Effector CD8-positive, alpha-beta T cell (primary cell): ENCODE measurements around the gene FBLN1.
"Not testable (repeated sequence)": the region's sequence is repeated elsewhere in the genome, so short reads cannot be mapped to it uniquely, and the experiment has no call there.

Experiments
- DNase-seq: peaks from one replicate; lab custom pipeline; 2025; lab: John Stamatoyannopoulos, UW
- total RNA-seq, 4 experiments: gene quantifications; one replicate each; lab custom pipeline; 2026; lab: John Stamatoyannopoulos, UW

FBLN1 gene, protein sequence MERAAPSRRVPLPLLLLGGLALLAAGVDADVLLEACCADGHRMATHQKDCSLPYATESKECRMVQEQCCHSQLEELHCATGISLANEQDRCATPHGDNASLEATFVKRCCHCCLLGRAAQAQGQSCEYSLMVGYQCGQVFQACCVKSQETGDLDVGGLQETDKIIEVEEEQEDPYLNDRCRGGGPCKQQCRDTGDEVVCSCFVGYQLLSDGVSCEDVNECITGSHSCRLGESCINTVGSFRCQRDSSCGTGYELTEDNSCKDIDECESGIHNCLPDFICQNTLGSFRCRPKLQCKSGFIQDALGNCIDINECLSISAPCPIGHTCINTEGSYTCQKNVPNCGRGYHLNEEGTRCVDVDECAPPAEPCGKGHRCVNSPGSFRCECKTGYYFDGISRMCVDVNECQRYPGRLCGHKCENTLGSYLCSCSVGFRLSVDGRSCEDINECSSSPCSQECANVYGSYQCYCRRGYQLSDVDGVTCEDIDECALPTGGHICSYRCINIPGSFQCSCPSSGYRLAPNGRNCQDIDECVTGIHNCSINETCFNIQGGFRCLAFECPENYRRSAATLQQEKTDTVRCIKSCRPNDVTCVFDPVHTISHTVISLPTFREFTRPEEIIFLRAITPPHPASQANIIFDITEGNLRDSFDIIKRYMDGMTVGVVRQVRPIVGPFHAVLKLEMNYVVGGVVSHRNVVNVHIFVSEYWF
- 0 to 2.7 (median 0.24) reads per million in 4 experiments for total RNA-seq

DNA sequence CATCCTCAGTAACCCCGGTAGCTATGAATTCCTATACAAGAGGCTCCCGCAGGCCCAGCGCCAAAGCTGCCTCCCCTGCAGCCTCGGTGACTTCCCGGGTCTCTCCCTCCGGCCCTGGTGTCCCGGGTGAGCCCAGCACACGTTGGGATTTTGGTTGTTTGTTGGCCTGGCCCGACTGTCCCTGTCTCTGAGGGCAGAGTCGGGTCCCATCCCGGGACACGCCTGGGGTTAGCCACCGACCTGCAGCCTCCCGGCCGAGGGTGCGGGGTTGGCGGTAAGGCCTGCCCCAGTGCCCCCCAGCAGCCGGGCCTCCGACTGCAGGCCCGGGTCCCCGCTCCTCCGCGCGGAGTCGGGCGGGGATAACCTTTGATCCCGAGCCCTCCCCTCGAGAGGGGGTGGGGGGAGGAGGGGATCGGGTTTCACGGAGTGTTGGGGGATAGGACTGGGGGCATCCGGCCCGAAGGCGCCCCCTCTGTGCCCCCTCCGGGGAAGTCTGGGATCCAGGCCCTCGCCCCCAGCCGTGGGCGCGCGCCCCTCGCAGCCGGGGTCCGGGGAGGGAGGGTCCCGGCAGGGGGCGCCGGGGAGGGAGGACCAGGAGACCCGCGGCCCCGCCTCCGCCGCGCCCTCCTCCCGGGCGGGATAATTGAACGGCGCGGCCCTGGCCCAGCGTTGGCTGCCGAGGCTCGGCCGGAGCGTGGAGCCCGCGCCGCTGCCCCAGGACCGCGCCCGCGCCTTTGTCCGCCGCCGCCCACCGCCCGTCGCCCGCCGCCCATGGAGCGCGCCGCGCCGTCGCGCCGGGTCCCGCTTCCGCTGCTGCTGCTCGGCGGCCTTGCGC lies at the start of gene FBLN1:
Gene FBLN1, plus strand, starts transcription at position 669 of the 835 bp plus-strand sequence. Its CDS starts 103 bp downstream, at position 772.
- no peak for DNase-seq

DNA sequence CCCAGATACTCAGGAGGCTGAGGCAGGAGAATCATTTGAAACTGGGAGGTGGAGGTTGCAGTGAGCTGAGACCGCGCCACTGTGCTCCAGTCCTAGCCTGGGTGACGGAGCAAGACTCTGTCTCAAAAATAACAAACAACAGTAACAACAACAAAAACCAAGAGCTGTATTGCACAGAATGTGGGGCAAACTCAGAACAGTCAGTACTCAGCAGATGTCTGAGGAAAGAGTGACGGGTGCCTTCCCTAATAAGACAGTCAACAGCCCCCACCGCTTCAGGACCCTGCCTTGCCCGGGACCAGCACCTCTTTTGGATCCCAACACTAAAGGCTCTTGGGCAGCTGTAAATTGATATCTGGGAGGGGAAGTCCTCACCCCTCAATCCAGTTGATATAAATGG lies 48.9 kb upstream of the FBLN1 start:
- no peak for DNase-seq

DNA sequence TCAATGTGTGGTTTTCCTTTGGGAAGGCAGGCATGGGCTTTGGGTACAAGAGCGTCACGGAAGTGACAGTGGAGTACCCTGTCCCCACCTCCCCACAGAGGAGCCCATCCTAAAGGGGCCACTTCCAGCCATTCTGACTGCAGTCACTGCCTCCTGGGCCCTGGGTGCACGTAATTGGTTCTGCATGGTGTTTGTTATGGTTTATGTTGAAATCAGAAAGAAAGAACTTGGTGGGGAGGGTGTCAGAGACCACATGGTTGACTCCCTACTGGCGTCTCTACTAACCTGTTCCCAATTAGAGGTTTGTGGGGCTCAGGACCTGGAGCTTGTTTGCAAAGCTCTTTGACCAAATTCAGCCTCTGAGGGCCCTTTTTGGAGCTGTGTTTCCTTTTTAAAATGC lies 48.4 kb upstream of the FBLN1 start:
- no peak for DNase-seq

DNA sequence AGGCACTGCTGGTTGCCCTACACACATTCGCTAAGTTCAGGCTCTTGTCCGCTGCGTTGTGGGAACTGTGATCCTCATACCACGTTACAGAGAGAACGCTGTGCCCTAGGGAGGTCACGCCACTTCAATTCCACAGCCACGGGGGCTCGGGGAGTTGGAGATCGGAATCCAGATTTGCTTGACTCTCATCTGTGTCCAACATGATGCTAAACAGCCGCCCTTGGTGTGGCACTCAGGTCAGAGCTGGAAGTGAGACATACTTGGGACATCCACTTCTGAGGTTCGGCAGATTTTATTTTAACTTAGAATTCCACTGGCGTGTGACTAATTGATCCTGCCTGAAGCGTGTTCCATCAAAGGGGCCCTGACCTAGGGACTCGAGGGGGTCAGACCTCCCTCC lies 47.5 kb upstream of the FBLN1 start:
- no peak for DNase-seq

DNA sequence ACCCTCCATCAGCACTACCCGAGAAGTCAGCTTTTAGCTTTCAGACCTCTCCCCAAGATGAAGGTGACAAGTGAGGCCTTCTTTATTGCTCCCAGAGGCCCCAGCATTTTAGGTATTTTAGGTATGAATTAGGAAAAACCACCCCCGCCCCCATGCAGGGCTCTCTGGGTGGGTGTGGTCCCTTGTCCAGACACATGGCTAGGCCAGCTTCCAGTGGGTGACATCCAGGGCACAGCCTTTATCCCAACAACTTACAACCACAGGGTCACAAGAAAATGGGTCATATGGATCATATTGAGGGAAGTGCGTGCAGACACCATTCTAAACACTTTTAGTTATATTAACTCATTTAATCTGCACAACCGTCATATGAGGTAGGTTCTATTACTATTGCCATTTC lies 47.1 kb upstream of the FBLN1 start:
- no peak for DNase-seq

DNA sequence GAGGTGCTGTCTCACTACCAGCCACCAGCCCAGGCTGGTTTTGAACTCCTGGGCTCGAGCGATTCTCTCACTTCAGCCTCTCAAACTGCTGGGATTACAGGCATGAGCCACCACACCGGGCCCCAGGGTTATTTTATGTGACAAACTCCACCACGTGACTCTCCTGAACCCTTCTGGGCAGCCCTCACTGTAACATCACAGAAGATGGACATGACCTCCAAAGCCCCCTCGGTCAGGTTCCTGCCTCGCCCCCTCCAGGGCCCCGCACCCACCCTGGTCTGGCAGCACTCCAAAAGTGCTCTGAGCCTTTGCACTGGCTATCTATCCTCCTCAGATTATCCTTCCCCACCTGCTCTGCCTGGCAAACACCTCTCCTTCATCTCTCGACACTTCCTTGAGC lies 45.9 kb upstream of the FBLN1 start:
- DNase-seq: no peak

DNA sequence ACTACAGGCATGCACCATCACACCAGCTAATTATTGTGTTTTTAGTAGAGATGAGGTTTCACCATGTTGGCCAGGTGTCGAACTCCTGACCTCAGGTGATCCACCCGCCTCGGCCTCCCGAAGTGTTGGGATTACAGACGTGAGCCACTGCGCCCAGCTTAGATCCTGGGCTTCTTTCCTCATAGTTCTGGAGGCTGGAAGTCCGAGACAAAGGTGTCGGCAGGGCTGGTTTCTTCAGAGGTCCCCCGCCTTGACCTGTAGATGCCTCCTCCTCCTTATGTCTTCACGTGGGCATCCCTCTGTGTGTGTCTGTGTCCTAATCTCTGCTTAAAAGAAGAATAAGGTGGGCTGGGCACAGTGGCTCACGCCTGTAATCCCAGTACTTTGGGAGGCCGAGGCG lies 44.2 kb upstream of the FBLN1 start:
- no peak for DNase-seq

DNA sequence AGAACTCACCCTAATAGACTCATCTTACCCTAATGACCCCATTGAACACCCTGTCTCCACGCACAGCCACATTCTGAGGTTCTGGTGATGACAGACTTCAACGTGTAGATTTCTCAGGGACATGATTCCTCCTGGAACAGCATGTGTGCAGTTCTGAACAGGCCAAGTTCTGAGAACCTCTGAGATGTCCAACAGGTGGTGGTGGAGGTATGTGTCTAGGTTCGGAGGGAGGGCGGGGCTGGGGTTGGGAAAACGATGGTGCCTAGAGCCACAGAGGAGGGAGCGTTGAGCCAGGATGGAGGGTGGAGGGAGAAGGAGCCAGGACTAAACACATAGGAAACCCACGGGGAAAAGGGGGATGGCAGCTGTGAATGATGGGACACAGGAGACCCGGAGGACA lies 43.4 kb upstream of the FBLN1 start:
- no peak for DNase-seq

DNA sequence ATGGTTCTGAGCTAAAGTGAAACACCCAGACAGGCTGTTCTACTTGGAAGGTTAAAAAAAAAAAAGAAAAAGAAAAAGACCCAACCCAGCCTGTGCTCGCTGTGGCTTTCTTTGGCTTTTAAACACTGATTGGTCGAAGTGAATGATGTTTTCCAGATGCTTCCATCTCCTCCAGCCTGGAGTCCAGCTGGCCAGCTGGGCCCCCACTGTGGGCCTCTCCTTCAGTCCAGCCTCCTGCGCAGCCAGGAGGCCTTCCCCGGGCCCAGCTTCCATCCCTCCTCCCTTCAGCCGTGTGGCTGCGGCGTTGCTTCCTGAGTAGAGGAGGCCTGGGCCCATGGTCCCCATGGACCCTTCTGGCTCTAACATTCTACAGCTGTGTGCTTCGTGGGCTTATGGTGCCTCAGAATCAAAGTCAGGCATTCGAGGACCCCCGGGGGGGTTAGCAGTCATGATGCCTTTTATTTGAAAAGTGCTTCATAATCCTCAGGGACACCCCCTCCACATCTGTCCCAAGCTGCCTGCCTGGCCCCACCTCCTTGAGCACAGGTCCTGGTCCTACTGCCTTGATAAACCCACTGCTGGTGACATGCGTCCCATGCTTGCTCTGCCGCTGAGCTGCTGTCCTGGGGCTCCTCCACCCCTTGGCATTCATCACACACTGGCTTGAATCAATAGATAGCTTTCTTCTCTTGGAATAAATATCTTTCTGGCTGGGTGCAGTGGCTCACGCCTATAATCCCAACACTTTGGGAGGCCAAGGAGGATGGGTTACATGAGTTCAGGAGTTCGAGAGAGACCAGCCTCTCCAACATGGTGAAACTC lies 42.2 kb upstream of the FBLN1 start:
- DNase-seq: no peak

DNA sequence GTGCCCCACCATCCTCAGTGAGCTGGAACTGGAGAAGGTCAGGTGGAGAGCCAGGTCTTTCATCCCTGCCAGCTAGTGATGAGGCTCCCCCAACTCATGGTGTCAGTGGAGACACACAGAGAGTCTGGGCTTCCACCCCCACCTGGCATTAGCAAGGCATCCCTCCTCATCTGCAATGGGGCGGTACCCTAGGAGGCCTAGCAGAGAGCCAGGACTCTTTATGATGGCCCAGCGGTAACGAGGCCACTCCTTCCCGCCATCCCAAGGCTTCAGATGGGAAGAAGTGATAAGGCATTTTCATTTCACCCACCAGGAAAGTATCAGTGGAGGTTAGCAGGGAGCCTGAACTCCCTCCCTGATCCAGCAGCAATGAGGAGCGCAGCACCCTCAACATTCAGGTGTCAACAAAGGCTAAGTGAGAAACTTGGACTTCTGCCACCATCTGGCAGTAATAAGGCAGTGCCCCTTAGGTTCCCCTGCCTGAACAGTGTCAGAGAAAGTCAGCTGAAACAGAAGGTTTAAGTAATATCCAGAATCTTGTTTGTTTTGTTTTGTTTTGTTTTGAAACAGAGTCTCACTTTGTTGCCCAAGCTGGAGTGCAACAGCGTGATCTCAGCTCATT lies 40.5 kb upstream of the FBLN1 start:
- no peak for DNase-seq

DNA sequence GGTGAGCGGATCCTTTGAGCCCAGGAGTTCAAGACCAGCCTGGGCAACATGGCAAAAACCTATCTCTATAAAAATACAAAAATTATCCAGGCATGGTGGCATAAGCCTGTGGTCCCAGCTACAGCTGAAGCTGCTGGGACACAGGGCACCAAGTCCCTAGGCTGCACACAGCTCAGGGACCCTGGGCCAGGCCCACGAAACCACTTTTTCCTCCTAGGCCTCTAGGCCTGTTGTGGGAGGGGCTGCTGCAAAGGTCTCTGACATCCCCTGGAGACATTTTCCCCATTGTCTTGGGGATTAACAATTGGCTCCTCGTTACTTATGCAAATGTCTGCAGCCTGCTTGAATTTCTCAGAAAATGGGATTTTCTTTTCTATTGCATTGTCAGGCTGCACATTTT lies 39.0 kb upstream of the FBLN1 start:
- DNase-seq: not testable (repeated sequence)

DNA sequence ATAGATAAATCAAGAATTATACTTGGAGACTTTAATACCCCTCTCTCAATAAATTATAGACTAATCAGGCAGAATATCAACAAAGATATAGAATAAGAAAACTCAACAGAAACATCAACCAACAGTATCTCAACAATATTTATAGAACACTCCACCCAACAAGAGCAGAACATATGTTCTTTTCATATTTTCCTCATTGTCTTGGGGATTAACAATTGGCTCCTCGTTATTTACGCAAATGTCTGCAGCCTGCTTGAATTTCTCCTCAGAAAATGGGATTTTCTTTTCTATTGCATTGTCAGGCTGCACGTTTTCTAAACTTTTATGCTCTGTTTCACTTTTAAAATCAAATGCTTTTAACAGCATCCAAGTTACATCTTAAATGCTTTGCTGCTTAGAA lies 37.0 kb upstream of the FBLN1 start:
- no peak for DNase-seq

DNA sequence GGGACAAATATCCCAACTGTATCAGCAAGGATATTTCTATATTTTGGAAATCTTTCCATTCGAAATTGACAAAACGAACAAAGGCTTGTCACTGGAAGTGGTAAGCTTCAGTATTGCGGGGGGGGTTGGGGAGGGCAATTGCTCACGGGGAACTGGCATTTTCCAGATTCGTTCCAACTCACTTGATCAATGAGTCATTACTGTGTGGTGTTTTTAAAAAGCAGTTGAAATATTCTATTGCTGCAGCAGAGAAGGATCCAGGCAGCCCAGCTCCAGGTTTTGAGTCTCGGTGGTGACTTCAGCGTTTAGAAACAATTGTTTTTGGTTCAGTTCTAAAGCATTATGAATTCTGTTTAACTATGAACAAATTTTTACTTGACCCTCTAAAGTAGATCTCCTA lies 33.8 kb upstream of the FBLN1 start:
- DNase-seq: no peak

DNA sequence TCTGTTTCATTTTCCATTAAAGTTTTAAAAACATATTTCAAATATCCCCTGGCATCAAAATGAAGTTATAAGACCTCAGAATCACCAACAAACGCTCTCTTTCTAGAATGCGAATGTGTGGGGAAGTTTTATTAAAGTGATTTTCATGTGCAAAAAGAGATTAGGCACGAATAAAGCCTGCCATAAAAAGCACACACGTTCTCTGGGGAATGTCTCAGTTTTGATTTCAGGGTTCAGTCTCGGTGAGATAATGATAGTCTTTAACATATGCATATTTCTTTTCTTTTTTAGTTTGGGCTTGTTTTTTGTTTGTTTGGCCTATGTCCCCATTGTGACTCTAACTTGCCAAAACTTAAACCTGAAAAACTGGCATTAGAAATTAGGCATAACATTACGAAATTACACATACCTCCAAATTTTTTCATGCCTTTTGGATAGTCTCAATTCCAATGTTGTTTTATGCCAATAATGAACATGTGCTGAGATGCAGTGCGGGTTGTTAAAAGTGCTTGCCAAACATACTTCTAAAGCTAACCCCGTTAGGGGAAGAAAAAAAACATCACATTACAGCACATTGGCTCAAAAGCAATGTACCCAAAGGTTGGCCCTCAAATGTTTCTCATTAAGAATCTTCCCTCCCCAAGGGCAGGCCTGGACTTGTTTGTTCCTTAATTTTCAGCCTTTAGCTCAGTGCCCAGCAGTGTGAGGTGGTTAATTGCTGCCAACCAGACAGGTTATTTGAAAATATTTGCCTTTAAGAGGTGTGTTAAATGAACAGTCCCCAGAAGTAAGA lies 33.2 kb upstream of the FBLN1 start:
- DNase-seq: no peak

DNA sequence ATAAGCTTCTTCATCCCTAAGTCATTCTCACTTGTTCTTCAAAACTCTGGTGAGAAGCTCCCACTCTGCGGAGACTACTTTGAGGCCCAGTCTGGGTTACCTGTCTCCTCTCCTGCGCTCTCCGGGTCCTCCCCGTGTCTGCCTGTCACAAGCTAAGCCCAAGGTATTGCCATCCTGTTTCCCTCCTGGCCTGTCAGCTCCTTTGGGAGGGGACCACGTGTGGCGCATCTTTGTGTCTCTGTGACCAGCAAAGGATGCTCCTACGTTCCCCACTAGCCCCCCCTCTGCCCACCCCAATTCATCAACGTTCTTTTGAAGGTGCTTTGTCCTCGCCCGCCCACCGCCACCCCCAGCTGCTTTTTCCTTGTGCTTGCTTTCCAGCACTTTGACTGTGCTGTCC lies 31.8 kb upstream of the FBLN1 start:
- no peak for DNase-seq

DNA sequence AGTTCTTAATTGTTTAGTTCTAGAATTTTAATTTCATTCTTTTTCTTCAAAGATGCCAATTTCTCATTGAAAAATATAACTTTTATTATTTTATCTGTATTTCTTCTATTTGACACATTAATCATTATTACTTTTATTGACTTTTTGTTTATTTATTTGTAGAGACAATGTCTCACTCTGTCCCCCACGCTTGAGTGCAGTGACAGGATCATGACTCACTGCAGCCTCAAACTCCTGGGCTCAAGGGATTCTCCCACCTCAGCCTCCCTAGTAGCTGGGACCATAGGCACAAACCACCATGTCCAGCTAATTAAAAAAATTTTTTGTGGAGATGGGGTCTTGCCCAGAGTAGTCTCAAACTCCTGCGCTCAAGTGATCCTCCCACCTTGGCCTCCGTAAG lies 30.3 kb upstream of the FBLN1 start:
- DNase-seq: no peak

DNA sequence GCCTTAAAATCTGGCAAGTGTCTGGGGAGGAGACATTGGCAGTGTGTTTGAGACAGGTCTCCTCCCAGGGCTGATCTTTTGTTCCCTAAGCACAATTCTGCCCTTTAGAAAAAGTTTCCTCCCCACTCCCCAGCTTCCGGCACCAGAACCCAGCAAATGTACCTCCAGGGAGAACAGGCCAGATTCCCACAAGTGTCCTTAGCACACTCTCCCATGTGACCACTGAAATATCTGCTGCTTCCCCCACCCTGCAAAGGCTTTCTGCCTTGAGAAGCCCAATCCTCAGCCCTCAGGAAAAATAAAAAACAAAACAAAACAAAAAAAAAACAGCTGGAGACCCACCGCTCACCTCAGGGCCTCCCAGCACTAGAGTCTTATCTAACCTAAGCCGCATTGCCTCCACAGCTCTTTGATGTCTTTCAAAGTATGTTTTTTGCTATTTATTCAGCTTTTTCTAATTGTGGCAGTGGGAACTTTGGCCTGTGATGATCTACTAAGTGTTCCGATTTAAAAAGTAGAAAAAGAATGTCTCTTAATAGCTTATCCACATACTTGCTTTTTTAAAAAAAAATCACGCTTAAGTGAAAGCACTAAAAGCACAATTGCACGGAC lies 29.0 kb upstream of the FBLN1 start:
- no peak for DNase-seq

DNA sequence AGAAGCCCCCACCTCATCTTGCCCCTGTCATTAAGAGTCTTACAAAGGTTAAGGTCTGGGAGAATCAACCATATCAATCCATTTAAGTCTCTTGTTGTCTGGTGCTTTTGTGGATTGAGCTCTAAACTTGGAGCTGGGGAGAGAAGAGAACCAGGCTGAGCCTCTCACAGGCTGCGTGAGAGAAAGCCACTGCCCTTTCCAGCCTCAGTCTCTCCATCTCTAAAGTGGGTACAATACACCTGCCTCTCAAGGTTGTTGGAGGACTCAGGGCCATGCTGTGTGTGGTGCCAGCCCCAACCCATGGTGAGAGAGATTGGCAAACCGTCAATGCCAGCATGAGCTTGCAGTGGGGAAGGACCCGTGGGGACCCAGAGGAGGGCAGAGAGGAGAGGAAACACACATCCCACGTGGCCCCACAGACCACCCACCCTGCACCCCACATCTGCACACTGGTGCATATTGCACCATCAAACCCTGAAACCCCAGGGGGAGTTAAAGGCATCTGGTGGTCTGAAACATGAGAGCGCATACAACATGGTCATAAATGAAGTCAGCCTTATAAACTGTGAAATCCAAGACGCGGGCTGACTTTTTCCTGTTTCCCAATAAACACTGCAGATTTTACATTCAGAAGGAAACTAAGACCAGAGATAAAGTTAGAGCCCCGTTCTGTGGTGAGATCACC lies 27.5 kb upstream of the FBLN1 start:
- no peak for DNase-seq

DNA sequence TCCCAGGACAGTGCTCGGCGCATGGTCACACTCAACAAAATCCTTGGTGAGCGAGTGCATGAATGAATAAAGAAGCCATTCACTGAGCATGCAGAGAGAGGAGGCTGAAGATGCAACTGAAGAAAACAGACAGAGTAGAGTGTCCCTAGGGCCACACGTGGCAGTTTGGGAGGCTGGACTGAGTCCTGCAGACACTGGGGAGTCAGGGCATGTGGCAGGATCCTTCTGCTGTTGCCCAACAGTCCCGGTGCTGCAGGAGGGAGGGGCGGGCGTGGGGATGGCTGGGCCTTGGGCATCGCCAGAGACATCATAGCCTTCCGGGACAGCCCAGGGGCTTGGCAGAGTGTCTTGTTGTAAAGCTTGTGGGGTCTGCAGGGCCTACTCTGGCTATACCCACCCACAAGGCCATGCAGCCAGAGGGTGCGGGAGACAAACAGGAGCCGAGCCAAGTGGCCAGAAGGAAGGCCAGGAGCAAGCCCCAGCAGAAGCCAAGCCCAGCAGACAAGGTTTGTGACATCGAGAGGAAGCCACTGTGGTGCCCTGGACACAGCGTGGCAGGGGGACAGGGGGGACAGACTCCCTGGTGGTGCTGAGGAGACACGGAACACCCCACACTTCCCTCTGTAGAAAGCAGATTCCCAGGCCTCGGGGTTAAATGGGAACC lies 26.7 kb upstream of the FBLN1 start:
- DNase-seq: no peak
